Dermis microvascular lymphatic vessel endothelial cell (primary cell): ENCODE results near the gene BEST3. TPM values are rescaled to one million over a fixed set of nuclear protein-coding genes. Genes with fewer than 3 reads are reported as not detected.

Experiments
- total RNA-seq: library from RNA; depleted of rRNA; stranded (reverse); fragments of >200 nt; gene quantifications from 2 replicates; pipeline ENCODE4 v1.2.1, GENCODE V29; 2014

The BEST3 gene
- total RNA-seq, 1 donor from 2014 or later = under 0.01 TPM

Other genes with a start within 250 kb of the BEST3 start
- gene FRS2, start 228.9 kb downstream of the BEST3 start, total RNA-seq = 16.2 and 16.6 TPM in 2 replicates
- 227 and 251 TPM in 2 replicates for gene CCT2, start 113.8 kb downstream of the BEST3 start, total RNA-seq
- gene LRRC10, start 88.4 kb downstream of the BEST3 start, total RNA-seq = not detected in 2 replicates
- gene RAB3IP, start 39.6 kb upstream of the BEST3 start, total RNA-seq = 11.8 and 14.5 TPM in 2 replicates
- gene MYRFL, start 125.9 kb upstream of the BEST3 start, total RNA-seq = not detected in 2 replicates